HEK293 (cell line): ENCODE data around the gene PIEZO1.

Experiments
- CTCF ChIP-seq: fragments of 450-650 bp; formaldehyde crosslinking; IDR thresholded peaks from 2 replicates; pipeline ENCODE4 v1.5.1; 2016; ENCODE audit warnings: missing biosample characterization, missing genetic modification characterization
- KLF9 ChIP-seq: fragments of 450-650 bp; formaldehyde crosslinking; IDR thresholded peaks from 2 replicates; pipeline ENCODE4 v1.5.1; 2016; ENCODE audit warnings: missing biosample characterization, missing genetic modification characterization, low read depth
- PRDM1 ChIP-seq: fragments of 450-650 bp; formaldehyde crosslinking; IDR thresholded peaks from 2 replicates; pipeline ENCODE4; 2016; ENCODE audit warnings: missing biosample characterization, missing genetic modification characterization
- YY1 ChIP-seq: fragments of 450-650 bp; formaldehyde crosslinking; IDR thresholded peaks from 2 replicates; pipeline ENCODE4 v1.5.1; 2018; ENCODE audit warnings: missing biosample characterization, missing genetic modification characterization
- ZBTB26 ChIP-seq: fragments of 450-650 bp; formaldehyde crosslinking; optimal IDR thresholded peaks from 2 replicates; pipeline ENCODE3; 2016; ENCODE audit warnings: missing biosample characterization, mild to moderate bottlenecking, missing genetic modification characterization
- ZBTB8A ChIP-seq: fragments of 450-650 bp; formaldehyde crosslinking; IDR thresholded peaks from 2 replicates; pipeline ENCODE4 v1.5.1; 2016; ENCODE audit warnings: missing biosample characterization, missing genetic modification characterization
- ZEB2 ChIP-seq: fragments of 450-650 bp; formaldehyde crosslinking; IDR thresholded peaks from 2 replicates; pipeline ENCODE4 v1.5.1; 2016; ENCODE audit warnings: missing biosample characterization, missing genetic modification characterization
- ZNF16 ChIP-seq: fragments of 450-650 bp; formaldehyde crosslinking; IDR thresholded peaks from 2 replicates; pipeline ENCODE4 v1.5.1; 2016; ENCODE audit warnings: low read depth, missing biosample characterization, missing genetic modification characterization
- ZNF169 ChIP-seq: fragments of 450-650 bp; formaldehyde crosslinking; IDR thresholded peaks from 2 replicates; pipeline ENCODE4 v1.5.1; 2016; ENCODE audit warnings: missing biosample characterization, missing genetic modification characterization
- ZNF24 ChIP-seq: fragments of 450-650 bp; formaldehyde crosslinking; IDR thresholded peaks from 2 replicates; pipeline ENCODE4 v1.5.1; 2016; ENCODE audit warnings: missing biosample characterization, missing genetic modification characterization
- ZNF274 ChIP-seq, 2 experiments: fragments of 200-500 bp in 1 of 2; fragments of 450-650 bp in 1 of 2; sonication (Bioruptor generic) in 1 of 2; formaldehyde crosslinking in 1 of 2; IDR thresholded peaks; 2 replicates each; pipeline versions ENCODE4 v1.5.1 to v1.6.1; 2014 to 2016; ENCODE audit warnings: borderline replicate concordance in 1 of 2, inconsistent platforms in 1 of 2, low read length in 1 of 2, missing biosample characterization in 1 of 2, missing genetic modification characterization in 1 of 2
- ZNF416 ChIP-seq: fragments of 450-650 bp; formaldehyde crosslinking; IDR thresholded peaks from 2 replicates; pipeline ENCODE4 v1.5.1; 2016; ENCODE audit warnings: missing biosample characterization, missing genetic modification characterization
- ZNF558 ChIP-seq: fragments of 450-650 bp; formaldehyde crosslinking; IDR thresholded peaks from 2 replicates; pipeline ENCODE4 v1.5.1; 2016; ENCODE audit warnings: missing biosample characterization, missing genetic modification characterization

GRCh38 chr16:88822281-88823040 is 37.4 kb upstream of the PIEZO1 start:
- no peak for TF ChIP-seq YY1 (tag by site-specific recombination)
- TF ChIP-seq ZNF16 (tag by site-specific recombination) = no peak
- TF ChIP-seq ZNF416 = no peak
- TF ChIP-seq PRDM1 (tag by site-specific recombination) = no peak
- TF ChIP-seq CTCF (tag by site-specific recombination) = no peak
- TF ChIP-seq ZBTB26 (tag by site-specific recombination) = no peak
- TF ChIP-seq ZBTB8A (tag by site-specific recombination) = no peak
- TF ChIP-seq ZNF169 (tag by site-specific recombination) = no peak
- TF ChIP-seq KLF9 (tag by site-specific recombination) = no peak
- no peak for TF ChIP-seq ZNF558 (tag by site-specific recombination)
- no peak for TF ChIP-seq ZEB2 (tag by site-specific recombination)
- TF ChIP-seq ZNF274 (IDR thresholded peaks at IDR 0.05; ENCODE audit: low read length) = no peak
- no peak for TF ChIP-seq ZNF274 (tag by site-specific recombination; IDR thresholded peaks at IDR 0.05; ENCODE audit: borderline replicate concordance)
- TF ChIP-seq ZNF24 (tag by site-specific recombination) = no peak
